22Rv1 (cell line): Measurements from ENCODE around the gene DCLK1.

Source experiments
- ZFX ChIP-seq: fragments of 450-650 bp; IDR thresholded peaks from 2 replicates; pipeline ENCODE4 v1.6.1; 2017; ENCODE audit warnings: antibody characterized with exemption, borderline replicate concordance
- TF ChIP-seq, protein P1 (sequence below): fragments of 450-650 bp; IDR thresholded peaks from 2 replicates; pipeline ENCODE4 v1.5.1; 2017; ENCODE audit warnings: mild to moderate bottlenecking

GRCh38 chr13:36068566-36068965, 62.6 kb downstream of the DCLK1 start:
- TF ChIP-seq, protein P1, sequence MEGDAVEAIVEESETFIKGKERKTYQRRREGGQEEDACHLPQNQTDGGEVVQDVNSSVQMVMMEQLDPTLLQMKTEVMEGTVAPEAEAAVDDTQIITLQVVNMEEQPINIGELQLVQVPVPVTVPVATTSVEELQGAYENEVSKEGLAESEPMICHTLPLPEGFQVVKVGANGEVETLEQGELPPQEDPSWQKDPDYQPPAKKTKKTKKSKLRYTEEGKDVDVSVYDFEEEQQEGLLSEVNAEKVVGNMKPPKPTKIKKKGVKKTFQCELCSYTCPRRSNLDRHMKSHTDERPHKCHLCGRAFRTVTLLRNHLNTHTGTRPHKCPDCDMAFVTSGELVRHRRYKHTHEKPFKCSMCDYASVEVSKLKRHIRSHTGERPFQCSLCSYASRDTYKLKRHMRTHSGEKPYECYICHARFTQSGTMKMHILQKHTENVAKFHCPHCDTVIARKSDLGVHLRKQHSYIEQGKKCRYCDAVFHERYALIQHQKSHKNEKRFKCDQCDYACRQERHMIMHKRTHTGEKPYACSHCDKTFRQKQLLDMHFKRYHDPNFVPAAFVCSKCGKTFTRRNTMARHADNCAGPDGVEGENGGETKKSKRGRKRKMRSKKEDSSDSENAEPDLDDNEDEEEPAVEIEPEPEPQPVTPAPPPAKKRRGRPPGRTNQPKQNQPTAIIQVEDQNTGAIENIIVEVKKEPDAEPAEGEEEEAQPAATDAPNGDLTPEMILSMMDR = no peak
- no peak for TF ChIP-seq ZFX
